ENCODE results near the gene MANEAL. TPM values are rescaled to one million over a fixed set of nuclear protein-coding genes. Genes with fewer than 3 reads are reported as not detected.

MANEAL gene
- total RNA-seq, 1 experiment from 2014 or later: 28.1 TPM

DNA sequence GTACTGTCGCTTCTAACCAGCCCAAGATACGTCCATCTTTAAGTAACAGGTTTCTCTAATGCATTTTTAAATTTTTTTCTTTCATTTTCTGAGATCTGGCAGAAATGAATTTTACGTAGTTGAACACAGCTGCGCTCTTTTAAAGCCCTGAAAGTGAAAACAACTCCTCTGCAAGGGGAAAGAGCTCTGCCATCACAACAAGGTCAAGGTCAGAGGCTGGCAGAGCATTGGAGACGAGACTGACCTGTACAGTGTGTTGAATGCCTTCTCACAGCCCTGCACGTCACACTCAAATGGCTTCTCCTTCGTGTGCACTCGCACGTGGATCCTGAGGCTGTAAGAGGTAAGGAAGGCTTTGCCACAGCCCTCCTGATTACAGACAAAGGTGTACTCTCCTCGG lies 46.0 kb downstream of the MANEAL start:
- H3K27me3 Mint-ChIP-seq (ENCODE audit: unreplicated experiment): no peaks in the 10 kb centered on the region
- H3K36me3 Mint-ChIP-seq (ENCODE audit: insufficient read depth, unreplicated experiment): peaks cover 24% of the 10 kb centered on the region
- BruUV-seq (replicated peaks): no TSS peak
- CTCF ChIA-PET: interaction anchor here (1.2 kb wide), 1 partner anchor 11 kb away, joined by 3 read pairs; no protein-coding TSS in a partner anchor
- TF ChIP-seq, protein P1, sequence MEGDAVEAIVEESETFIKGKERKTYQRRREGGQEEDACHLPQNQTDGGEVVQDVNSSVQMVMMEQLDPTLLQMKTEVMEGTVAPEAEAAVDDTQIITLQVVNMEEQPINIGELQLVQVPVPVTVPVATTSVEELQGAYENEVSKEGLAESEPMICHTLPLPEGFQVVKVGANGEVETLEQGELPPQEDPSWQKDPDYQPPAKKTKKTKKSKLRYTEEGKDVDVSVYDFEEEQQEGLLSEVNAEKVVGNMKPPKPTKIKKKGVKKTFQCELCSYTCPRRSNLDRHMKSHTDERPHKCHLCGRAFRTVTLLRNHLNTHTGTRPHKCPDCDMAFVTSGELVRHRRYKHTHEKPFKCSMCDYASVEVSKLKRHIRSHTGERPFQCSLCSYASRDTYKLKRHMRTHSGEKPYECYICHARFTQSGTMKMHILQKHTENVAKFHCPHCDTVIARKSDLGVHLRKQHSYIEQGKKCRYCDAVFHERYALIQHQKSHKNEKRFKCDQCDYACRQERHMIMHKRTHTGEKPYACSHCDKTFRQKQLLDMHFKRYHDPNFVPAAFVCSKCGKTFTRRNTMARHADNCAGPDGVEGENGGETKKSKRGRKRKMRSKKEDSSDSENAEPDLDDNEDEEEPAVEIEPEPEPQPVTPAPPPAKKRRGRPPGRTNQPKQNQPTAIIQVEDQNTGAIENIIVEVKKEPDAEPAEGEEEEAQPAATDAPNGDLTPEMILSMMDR (IDR thresholded peaks at IDR 0.05; ENCODE audit: unreplicated experiment): no peak
- intact Hi-C loops (cut with micrococcal nuclease; ENCODE audit: unreplicated experiment): no loop called here
- no peak overlapping the region for H3K27ac Mint-ChIP-seq (ENCODE audit: unreplicated experiment)
- no peak overlapping the region for H3K4me3 Mint-ChIP-seq (ENCODE audit: low read depth, unreplicated experiment)
- DNase-seq: no peak
- no peaks in the 10 kb centered on the region for H3K9me3 Mint-ChIP-seq (ENCODE audit: low read depth, unreplicated experiment)
- peaks cover 10% of the 10 kb centered on the region for H3K4me1 Mint-ChIP-seq (ENCODE audit: low read depth, unreplicated experiment)

- CTCF ChIA-PET: interaction anchor here (0.7 to 1.2 kb wide), 2 partner anchors 12 to 19 kb away, joined by 3 read pairs; partner anchors contain the start of gene MTF1
- H3K4me3 Mint-ChIP-seq (ENCODE audit: low read depth, unreplicated experiment): no peak overlapping the region
- intact Hi-C loops (cut with micrococcal nuclease; ENCODE audit: unreplicated experiment): no loop called here
- H3K4me1 Mint-ChIP-seq (ENCODE audit: low read depth, unreplicated experiment): peaks cover 20% of the 10 kb centered on the region
- peaks cover 24% of the 10 kb centered on the region for H3K36me3 Mint-ChIP-seq (ENCODE audit: insufficient read depth, unreplicated experiment)
- H3K9me3 Mint-ChIP-seq (ENCODE audit: low read depth, unreplicated experiment): no peaks in the 10 kb centered on the region
- no TSS peak for BruUV-seq (replicated peaks)
- DNase-seq: no peak
- no peak overlapping the region for H3K27ac Mint-ChIP-seq (ENCODE audit: unreplicated experiment)
- H3K27me3 Mint-ChIP-seq (ENCODE audit: unreplicated experiment): no peaks in the 10 kb centered on the region
- TF ChIP-seq, protein P1 (IDR thresholded peaks at IDR 0.05; ENCODE audit: unreplicated experiment): no peak
Observed at GRCh38 chr1:37840711-37841110, 47.1 kb downstream of the MANEAL start.

GRCh38 chr1:37841652-37842051 lies 48.0 kb downstream of the MANEAL start:
- TF ChIP-seq, protein P1 (IDR thresholded peaks at IDR 0.05; ENCODE audit: unreplicated experiment): no peak
- intact Hi-C loops (cut with micrococcal nuclease; ENCODE audit: unreplicated experiment): no loop called here
- Mint-ChIP-seq H3K27me3 (ENCODE audit: unreplicated experiment) (no peaks in the 10 kb centered on the region), H3K36me3 (ENCODE audit: insufficient read depth, unreplicated experiment) (peaks cover 24% of the 10 kb centered on the region), H3K4me1 (ENCODE audit: low read depth, unreplicated experiment) (peaks cover 28% of the 10 kb centered on the region), H3K4me3 (ENCODE audit: low read depth, unreplicated experiment) (no peak overlapping the region), H3K9me3 (ENCODE audit: low read depth, unreplicated experiment) (no peaks in the 10 kb centered on the region), H3K27ac (ENCODE audit: unreplicated experiment) (no peak overlapping the region)
- DNase-seq: no peak
- no TSS peak for BruUV-seq (replicated peaks)
- CTCF ChIA-PET: no interaction called here

DNA sequence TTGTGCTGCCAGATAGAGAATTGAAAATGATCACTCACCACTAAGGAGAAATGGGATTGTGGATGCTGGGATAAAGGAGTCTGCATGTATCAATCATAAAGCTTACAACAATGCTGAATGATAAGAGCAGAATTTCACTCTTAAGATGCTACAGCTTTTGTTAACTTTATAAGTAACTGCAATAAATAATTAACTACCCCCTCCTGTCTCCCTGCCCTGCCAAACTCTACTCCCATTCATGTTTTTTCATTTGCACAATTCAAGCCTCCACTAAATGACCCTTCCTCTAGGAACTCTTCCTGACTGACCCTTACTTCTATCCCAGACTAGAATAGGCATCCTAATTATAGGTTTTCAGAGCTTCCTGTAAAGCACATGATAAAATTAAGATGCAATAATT lies 50.9 kb downstream of the MANEAL start:
- H3K36me3 Mint-ChIP-seq (ENCODE audit: insufficient read depth, unreplicated experiment): peaks cover 16% of the 10 kb centered on the region
- BruUV-seq (replicated peaks): no TSS peak
- no peak for DNase-seq
- intact Hi-C loops (cut with micrococcal nuclease; ENCODE audit: unreplicated experiment): no loop called here
- peak overlapping the region; percentile 31 for H3K27ac Mint-ChIP-seq (ENCODE audit: unreplicated experiment)
- H3K9me3 Mint-ChIP-seq (ENCODE audit: low read depth, unreplicated experiment): no peaks in the 10 kb centered on the region
- TF ChIP-seq, protein P1 (IDR thresholded peaks at IDR 0.05; ENCODE audit: unreplicated experiment): no peak
- CTCF ChIA-PET: no interaction called here
- H3K27me3 Mint-ChIP-seq (ENCODE audit: unreplicated experiment): no peaks in the 10 kb centered on the region
- H3K4me3 Mint-ChIP-seq (ENCODE audit: low read depth, unreplicated experiment): no peak overlapping the region
- peaks cover 34% of the 10 kb centered on the region for H3K4me1 Mint-ChIP-seq (ENCODE audit: low read depth, unreplicated experiment)
